HG02852 (cell line): ENCODE measurements around the gene ULK3.

ENCODE experiments used
- ATAC-seq: cut with Tn5 transposase; IDR thresholded peaks from one replicate; pipeline ENCODE4 v1.9.1; 2021; ENCODE audit warnings: mild to moderate bottlenecking, moderate library complexity; ENCODE audit not compliant: unreplicated experiment

ULK3 gene

DNA sequence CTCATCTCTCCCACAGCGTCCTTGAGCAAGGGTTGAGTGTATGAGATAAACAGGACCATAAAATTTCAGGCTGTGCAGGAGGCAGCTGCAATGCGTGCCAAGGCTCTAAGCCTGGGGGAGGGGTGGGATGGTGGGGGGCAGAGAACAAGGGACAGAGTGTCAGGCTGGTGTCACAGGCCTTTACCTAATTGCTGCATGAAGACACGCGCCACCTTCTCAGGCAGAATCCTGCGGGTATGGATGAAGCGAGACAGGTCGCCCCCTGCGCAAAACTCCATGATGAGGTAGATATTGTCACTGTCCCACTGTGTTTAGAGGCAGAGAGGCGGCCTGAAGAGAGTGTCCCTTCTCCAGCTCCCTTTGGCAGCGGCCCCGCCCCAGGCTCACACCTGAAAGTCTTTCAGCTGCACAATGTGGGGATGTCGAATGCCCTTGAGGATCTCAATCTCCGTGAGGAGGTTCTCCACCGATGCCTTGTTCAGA lies 1.0 kb downstream of the ULK3 start:
- no peak for ATAC-seq

DNA sequence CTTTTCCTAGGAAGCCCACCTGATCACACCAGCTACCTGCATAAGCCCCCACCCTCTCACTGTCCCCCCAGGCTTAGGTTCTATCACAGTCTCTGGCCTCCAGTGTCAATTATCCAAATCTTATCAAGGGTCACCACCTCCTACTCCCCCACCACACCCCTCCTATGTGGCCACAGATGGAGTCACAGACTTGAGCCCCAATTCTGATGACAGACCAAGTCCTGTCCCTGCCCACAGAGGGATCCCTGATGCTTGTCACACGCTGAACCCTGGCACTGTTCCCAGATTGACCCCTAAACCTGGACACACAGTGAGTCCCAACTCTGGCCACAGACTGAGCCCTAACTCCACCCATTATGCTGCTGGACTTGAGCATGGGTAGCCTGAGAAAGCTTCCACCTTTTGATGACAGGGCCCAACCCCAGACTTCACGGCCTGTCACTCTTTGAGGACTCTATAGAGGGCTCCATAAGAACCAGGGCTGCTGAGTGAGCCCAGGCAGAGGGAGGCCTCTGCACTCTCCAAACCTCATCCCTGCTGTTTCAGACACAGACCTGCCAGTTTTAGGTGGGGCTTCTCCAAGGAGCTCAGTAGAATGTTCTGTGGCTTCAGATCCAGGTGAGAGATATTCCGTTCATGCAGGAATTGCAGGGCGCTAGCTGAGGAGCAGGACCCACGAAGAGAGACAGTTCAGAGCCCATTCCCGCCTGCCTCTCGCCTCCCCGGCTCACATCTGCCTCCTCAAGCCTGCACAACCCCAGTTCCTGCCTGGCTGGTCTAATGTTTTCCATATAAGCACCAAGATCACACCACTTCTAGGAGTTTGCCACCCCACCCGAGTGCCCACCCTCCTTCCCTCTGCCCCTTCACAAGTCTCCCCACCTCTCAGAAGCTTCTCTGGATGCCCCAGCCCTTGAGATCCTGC lies 1.8 kb downstream of the ULK3 start:
- no peak for ATAC-seq

DNA sequence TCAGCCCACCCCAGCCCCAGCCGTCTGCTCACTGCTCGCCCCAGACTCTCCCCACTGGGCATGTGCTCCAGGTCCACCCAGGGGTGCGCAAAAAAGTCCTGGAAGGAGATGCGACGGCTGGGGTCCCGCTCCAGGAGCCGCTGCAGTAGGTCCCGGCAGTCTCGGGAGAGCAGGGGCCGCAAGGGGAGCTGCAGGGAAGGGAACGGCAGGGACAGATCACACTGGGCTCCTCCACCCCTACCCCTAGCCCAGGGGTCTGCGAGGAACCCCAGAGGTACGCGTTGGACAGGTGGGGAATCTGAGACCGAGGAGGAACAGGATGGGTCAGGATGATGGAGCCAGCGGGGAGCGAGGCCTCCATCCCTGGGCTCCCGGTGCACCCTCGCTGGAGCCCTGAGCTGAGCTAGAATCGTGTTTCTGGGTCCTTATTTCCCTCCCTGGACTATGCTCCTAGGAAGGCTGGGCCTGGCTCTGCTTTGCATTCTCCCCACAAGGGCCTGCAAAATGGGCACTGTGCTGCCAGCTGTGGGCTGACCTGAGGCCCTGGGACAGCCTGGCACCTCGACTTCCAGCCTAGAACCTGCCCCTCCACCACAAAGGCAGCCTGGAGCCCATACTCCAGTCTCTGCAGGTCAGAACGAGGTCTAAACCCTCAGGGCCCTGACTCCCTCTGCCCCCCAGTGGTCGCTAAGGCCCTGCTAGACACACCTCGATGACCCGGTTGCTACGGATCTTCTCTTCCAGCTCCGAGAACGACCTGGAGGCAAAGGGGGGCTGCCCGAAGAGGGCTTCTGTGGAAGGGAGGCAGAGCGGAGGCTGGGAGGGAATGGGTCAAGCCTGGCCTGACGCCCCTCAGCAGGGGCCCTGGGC lies 3.2 kb downstream of the ULK3 start:
- ATAC-seq, result no peak

DNA sequence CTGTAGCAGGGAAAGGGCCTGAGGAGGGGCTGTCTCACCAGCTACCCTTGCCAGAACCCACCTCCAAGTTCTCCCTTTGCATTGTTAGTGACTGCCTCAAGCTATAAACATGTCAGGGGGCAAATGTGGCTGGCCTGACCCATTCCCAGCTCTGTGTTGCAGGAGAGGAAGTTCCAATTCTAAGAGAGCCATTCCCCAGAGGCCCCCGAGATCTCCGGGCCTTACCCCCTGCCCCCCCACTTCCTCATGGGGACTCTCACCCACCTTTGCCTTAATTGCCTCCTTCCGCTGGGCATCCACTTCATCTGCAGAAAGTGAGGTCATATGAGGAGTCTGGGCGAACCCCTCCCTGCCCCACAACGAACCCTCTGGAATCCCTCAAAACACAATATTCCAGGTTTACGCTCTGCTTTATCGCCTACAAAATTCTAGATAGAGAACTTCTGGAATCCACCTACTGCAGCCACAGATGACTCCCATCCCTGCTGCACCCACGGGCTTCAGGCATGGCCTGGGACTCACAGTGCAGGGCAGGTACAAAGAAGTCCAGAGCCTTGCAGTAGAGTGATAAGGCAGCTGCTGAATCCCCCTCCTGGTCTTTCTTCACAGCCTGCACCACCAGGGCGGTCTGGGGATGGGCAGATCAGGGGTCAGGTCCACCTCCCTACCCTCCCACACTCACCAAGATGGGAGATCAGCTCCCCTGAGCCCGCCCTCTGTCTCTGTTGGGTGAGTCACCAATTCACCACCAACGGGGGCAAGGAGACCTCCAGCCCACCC lies 4.0 kb downstream of the ULK3 start:
- ATAC-seq, result no peak

DNA sequence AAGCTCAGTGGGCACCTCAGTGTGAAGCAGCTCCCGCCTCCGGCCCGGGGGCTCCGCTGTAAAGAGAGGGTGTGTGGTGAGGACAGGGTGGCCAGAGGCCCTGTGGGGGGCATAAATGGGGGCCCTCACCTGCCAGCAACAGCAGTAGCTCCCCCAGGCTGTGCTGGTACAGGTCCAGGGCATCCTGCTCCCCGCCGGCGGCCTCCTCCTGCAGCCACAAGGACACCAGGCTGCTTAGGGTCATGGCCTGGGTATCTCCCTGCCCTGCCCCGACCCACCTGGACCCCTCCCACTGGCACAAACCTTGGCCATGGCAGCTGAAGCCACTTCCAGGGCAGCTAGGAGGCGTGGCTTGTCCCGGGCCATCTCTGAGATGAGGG lies 4.8 kb downstream of the ULK3 start:
- ATAC-seq, result no peak

DNA sequence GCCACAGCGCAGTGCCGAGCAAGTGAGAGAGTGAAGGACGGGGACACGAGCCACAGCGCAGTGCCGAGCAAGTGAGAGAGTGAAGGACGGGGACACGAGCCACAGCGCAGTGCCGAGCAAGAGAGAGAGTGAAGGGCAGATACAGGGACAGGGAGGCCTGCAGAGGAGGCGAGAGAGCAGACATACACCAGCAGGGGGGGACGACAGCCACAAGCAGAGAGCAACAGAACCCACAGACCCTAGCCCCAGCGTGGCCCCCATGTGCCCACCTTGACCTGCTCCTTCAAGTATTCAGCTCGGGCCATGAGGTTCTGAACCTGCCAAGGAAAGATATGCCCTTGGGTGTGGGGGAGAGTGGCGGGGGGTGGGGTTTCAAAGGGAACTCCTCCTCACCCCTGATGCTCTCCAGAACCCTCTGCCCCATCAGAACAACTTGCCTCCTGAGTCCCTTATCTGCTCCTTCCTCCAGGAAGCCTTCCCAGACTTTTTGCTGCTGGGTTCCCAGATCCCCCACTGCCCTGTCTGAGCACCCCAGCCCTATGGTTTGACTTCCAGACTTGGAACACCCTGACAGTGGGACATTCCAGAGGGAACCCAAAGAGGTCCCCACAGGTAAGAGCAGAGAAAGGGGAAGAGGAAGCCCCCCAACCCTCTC lies 5.3 kb downstream of the ULK3 start:
- no peak for ATAC-seq

DNA sequence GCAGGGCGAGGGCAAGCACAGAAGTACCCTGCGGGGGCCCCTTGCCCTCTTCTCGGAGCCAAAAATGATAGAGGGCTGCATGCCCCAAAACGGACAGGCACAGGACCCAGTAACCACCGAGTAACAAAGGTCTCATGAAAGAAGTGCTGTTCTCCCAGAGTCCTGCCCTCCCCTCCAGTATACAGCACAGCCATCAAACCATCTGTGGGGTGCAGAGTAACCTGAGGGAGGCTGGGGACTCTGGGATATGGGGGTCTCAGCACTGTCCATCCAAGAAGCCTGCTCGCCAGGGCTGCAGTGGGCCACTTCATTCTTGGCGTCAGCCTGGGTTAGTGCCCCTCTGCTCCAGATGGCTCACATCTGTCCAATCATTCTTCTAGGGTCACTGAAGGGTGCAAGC lies 6.1 kb downstream of the ULK3 start:
- ATAC-seq, result no peak

DNA sequence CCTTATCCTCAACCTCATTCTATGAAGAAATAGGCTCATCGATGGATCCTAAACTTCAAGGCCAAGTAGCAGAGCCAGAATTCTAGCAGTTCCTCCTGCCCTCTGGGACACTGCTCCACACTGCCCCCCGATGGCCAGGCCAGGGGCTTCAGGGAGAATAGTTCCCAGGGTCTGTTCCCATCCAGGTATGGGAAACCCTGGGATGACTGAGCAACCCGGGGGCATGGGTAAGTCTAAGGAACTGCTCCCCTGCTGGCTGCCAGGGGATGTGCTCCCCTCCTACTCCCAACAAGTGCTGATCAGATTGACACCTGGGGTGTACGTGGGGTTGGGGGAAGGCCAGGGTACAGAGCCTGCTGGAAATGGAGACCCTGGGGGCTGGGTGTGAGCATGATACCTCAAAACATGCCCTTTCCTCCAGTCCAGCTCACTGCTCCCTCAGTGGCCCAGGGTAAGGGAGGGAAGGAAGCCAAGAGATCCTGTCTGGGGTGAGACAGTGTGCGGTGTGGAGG lies 7.6 kb downstream of the ULK3 start:
- ATAC-seq, result no peak

DNA sequence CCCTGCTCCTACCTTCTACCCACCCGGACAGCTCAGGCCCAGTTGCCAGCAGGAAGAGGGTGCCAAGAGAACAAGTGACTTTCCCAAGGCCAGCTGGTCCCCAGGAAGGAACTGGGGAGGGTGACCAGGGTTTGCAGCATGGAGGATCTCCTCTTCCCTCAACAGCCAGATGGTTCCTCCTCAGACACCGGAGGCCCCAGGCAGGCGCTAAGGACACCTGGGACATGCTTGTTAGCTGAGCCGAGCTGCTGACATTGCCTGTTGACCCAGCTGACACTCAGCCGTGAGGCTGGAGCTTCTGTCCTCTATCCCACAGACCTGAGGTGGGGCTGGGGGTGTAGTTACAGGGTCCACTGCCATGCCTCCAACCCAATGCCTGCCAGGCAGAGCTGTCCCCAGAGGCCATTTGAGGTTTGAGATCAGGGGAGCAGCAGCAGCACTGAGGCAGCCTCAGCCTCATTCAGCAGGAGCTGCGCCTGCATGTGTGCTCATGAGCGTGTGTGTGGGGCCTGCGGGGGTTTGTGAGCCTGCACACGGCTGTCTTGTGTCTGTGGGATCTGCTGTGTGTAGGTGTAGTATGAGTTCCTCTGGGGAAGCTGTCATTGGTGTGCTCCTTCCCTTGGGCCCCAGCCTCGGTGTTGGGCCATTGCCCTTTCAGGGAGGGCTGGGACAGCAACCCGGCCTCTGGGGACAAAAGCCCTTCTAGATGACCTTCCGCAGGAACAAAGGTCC lies 9.4 kb downstream of the ULK3 start:
- no peak for ATAC-seq

DNA sequence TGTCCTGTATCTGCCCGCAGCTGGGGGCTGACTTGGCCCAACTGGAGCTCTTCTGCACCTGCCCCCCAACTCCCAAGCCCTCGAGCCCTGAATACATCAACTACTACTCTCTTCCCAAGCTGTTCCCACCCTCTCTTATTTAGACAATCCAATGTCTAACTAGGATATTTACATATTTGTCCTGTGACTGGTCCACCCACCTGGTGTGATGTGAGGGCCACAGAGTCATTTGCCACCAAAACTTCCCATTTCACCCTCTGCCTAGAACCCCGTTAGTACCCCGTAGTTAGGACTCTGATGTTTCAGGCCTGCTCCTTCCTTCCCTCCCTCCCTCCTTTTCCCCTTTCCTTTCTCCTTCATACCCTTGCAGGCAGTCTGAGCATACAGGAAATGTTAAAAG lies 10.1 kb downstream of the ULK3 start:
- no peak for ATAC-seq

DNA sequence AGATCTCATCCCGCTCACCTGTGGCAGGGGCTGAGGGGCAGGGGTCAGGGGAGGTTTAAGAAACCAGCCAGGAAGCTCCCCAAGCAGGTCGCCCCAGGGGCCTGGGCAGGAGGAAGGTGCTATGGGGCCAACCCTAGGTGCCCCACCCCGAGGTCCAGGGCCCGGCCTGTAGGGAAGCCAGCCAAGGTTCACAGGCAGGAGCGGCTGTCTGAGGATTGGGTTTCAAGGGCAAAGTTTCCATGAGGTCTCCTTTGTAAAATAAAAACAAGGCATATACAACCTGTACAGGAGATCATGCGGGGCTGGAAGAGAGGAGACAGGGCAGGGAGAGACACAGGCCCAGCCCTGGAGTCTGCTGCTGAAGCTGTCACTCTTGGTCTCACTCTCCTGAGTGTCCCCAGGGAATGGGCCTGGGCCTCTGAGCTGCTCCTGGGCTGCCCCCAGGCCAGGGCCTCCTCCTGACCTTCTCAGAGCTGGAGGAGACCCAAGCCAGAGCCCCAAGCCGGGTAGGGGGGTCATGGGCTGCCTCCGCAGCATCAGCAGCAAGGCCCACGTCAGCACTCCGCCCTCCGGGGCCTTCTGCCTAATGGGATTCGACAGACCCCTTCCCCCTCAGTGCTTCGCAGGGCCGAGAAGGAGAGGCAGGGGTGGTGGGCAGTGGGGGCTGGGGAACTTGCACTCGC lies 11.0 kb downstream of the ULK3 start:
- no peak for ATAC-seq

DNA sequence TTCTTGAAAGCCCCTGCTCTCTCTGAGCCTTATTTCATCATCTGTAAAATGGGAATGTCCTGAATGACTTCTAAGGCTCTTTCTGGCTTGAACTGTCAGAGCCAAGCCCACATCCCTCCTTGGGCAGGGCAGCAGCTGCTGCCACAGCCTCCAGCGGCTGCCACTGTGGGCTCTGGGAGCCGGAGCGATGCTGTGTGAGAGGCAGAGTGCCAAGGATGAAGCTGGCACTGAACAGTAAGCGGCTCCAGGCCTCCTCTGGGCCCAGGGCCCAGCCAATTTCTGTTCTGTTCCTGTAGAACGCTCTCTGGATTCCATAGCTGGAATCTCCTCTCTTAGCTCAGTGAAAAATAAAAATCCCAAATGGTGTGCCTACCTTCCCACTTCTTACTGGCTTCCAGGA lies 12.1 kb downstream of the ULK3 start:
- ATAC-seq, result no peak

DNA sequence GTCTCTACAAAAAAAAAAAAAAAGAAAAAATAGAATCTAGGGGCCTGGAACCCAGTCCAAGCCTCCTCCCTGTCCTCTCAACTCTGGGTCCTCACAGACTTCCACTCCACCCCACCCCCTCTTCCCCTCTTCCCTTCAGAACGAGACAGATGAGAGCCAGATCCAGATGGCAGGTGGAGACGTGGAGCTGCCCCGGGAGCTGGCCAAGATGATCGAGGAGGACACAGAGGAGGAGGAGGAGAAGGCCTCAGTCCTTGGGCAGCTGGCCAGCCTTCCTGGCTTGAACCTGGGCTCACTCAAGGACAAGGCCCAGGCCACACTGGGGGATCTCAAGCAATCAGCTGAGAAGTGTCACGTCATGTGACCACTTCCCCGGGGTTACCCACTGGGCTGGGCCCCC lies 13.0 kb downstream of the ULK3 start:
- no peak for ATAC-seq

DNA sequence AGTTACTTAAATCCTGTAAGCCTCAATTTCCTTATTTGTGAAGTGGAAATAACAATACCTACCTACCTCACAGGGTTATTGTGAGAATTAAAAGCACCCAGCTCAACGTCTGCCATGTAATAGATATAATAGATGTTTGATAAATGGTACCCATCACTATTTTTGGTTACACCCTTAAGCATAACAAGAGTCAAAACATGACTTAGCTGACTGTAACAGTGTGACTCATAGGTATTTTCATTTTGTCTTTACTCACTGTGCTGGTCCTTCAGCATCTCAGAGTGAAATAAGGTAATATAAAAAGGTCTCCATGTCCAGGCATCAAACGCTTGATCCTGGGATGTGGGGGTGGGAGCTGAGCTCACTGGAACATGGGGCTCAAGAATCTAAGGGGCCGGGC lies 13.5 kb downstream of the ULK3 start:
- ATAC-seq, result no peak

DNA sequence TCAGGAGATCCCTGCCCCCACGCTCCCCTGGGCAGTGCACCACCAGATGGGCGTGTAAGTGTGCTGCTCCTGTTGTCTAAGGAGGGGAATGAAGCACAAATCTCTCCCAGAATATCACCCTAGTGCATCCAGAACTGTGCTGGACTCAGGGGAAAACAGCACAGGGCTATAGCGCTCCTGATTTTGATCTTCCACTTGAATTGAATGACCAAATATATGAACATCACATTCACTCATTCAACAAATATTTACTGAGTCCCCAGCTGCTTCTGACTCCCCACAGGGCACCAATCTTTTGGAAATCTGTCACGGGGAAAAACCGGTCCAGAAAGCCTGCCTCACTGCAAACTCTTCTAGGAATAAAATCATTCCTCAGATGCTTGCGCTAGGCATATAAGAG lies 14.1 kb downstream of the ULK3 start:
- ATAC-seq, result no peak

DNA sequence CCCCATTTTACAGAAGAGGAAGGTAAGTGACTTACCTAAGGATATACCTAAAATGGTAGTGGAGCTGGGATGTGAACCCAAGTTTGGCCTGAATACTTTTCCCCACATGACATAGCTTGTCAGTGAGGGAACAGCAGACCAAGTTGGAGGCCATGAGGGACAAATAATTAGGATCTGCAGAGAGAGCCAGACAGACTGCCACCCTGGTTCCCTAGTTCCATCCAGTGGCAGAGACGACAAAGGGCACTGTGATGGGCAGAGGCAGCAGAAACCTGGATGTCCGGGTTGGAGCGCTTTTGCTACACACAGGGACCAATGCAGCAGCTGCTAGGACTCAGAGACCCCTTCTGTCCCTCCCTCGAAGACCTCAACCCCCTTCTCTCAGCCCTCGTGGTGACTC lies 15.3 kb downstream of the ULK3 start:
- ATAC-seq, result no peak

DNA sequence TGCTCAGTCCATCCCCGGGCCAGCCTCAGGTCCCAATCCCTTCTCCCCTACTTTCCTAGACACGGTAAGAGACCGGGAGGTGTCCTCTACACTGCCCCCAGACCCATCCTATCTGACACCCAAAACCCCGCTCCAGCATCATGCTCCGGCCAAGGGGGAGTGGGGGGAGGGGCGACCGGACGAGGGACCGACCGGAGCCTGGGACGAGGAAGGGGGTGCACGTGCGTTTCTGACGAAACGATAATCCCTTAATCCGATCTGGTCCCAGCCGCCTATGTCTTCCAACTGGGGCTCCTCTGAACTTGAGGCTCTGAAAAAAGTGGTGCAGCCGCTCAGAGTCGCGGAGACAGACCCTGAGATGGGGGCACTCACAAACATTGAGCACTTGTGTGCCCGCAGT lies 16.0 kb downstream of the ULK3 start:
- ATAC-seq, result no peak

DNA sequence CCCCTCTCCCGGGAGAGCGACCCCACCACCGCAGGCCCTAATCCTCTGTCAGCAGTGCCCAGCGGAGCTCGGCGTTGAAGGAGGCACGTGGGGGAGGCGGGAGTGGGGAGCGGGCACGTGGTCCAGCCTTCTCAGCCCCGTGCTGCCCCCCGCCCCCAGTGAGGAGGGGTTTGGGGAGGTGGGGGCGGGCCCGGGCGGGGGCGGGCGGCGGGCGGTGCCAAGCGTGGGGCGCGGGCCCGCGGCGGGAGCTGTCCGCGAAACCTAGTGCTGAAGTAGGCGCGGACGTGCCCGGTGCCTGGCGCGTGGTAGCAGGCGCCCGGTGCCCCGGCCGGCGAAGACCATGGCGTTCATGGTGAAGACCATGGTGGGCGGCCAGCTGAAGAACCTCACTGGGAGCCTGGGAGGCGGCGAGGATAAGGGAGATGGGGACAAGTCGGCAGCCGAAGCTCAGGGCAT lies 16.6 kb downstream of the ULK3 start, which contains the start of gene CPLX3:
Gene CPLX3, plus strand, starts transcription at position 264 of the 456 bp plus-strand sequence. Its CDS starts 77 bp downstream, at position 341.
- ATAC-seq, result no peak

DNA sequence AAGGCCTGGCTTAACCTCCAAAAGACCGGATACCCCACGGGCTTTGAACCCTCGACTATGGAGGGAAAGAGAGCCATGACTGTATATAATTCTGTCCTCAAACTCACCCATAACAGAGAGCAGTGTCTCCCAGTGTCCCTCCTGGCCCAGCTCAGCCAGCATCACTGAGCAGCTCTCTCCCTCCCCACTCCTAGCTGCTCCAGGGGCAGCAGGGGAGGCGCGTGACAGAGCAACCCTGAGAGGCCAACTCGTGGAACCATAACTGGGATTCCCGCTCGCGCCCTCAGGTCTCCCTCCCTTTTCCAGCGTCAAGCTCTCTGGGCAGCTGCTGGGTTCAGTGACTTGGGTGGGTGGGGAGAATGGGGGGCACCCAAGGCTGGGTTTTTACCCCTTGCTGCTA lies 17.1 kb downstream of the ULK3 start:
- no peak for ATAC-seq
